GM19438 (cell line): Measurements from ENCODE around the gene CELF2.

Source experiments
- ATAC-seq: cut with Tn5 transposase; IDR thresholded peaks from one replicate; pipeline ENCODE4 v1.9.1; 2021; ENCODE audit warnings: low read depth; ENCODE audit not compliant: unreplicated experiment

CELF2 gene

GRCh38 chr10:11286261-11286852, 268.7 kb downstream of the CELF2 start:
- peak; percentile 85 for ATAC-seq

- no peak for ATAC-seq
These were observed 270.6 kb downstream of the CELF2 start for GRCh38 chr10:11288302-11288701.

GRCh38 chr10:11290156-11290890, 272.7 kb downstream of the CELF2 start:
- no peak for ATAC-seq

- ATAC-seq = no peak
These were observed 275.1 kb downstream of the CELF2 start for GRCh38 chr10:11292576-11293302.

- no peak for ATAC-seq
These were observed 275.7 kb downstream of the CELF2 start for GRCh38 chr10:11293332-11293731.

- ATAC-seq = no peak
These were observed 277.3 kb downstream of the CELF2 start for GRCh38 chr10:11294831-11295450.

DNA sequence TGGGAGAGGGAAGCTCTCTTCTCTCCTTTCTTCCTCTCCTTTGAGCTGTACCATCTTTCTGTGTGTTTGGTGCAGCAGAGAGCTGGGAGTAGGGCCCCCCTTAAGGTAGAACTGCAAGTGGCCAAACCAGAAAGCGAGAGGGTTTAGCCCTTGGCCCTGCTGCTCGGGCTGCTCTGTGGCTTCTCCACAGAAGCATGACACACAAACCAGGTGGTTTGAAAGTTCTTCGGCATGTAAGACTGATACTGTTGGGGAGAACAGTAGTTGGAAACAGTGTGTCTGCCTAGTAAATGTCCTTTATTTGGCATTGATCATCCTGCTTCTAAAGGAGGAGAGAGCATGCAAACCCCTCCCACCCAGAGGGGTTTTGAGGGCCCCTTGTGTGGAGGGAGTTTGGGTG, 277.8 kb downstream of the CELF2 start:
- no peak for ATAC-seq

DNA sequence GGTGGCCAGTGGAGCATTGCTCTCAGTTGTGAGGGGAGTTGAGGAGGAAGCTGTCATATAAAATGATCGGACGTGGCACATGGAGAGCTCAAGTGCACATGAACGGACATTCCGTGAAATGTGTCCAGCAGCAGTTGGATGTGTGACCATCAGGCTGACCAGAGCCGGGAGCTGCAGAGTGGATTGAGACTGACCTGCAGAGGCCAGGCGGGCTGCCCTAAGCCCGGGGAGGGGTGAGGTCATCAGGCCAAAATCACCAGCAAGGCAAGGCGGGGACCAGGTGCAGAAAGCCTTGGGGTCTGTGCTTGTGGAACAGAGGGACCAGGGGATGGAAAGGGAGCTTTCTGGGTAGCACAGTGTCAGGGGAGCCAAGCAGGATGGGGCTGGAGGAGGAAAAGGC, 279.5 kb downstream of the CELF2 start:
- ATAC-seq = no peak

- ATAC-seq = no peak
These were observed 280.4 kb downstream of the CELF2 start for GRCh38 chr10:11298116-11298515.

- ATAC-seq = no peak
These were observed 281.5 kb downstream of the CELF2 start for GRCh38 chr10:11299125-11299524.

DNA sequence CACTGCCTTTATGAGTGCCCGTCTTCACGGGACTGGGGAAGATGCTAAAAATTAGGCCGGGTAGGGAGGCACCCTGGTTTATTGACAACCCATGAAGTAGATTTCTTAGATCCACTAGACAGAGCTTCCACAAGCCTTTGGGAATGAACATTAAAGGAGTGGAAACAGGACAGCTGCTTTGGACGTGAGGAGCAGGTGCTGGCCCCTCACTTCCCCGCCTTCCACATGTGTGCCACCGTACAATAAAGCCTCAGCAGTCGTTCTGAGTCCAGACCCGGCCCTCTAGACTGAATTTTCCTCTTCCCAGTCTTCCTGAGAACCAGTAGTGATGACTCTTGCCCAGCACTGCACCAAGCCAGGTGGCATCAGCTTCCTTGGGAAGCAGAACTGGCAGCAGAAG, 282.4 kb downstream of the CELF2 start:
- no peak for ATAC-seq

GRCh38 chr10:11300563-11300962, 282.9 kb downstream of the CELF2 start:
- ATAC-seq = no peak

DNA sequence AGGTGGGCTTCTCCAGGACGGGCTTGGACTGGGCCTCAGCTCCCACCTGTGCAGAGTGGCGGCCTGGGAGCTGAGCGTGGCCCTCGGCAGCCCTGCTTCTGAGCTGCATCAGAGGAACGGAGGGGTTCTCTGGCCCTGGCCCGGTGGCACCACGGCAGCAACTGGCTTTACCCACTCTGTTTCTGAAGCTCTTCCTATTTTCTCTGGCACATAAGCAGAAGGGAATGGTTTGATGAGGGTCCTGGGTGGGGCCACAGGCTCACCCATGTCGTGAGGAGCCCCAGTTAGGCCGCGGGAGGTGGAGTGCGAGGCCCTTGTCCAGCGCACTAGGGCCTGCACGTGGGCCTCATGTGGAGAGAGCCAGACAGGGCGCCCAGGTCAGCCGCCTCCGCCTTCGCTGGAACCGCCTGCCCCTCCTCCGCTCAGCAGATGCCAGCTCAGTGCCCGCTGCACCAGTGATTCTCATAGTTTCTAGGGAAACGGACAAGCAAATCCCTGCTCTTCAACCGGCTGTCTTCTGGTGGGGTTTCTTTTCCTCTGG, 284.0 kb downstream of the CELF2 start:
- no peak for ATAC-seq

- ATAC-seq = no peak
These were observed 284.5 kb downstream of the CELF2 start for GRCh38 chr10:11302181-11302580.

DNA sequence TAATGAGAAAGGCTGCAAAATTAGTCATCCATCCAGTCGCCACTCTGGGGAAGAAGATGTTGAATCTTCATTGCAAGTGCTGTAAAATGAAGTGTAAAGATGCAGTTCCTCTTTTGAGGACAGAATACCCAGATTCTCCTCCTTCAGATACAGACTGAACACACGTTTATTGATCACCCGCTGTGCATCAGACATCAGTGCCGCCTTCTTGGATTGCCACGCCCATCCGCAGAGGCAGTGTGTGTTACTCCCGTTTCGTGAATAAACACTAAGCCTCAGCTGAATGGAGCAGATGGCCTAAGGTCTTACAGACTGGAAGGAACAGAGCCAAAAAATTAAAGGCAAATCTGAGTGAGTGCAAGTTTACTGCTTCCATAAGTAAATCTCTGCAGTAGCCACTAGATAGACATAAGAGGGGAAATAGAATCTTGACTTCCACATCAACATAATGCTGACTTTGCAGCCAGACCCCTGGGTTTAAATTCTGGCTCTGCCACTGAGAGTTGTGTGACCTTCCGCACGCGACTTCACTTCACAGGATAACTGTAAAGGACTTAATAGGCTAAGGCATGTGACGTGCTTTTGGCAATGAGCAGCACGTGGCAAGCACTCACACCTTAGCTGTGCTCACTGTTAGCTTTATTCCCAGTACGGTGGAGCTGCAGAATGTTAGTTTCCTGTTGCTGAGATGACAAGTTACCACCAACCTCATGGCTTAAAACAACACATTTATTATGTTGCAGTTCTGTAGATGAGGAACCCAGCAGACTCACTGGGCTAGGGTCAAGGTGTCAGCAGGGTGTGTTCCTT, 285.9 kb downstream of the CELF2 start:
- ATAC-seq = no peak

DNA sequence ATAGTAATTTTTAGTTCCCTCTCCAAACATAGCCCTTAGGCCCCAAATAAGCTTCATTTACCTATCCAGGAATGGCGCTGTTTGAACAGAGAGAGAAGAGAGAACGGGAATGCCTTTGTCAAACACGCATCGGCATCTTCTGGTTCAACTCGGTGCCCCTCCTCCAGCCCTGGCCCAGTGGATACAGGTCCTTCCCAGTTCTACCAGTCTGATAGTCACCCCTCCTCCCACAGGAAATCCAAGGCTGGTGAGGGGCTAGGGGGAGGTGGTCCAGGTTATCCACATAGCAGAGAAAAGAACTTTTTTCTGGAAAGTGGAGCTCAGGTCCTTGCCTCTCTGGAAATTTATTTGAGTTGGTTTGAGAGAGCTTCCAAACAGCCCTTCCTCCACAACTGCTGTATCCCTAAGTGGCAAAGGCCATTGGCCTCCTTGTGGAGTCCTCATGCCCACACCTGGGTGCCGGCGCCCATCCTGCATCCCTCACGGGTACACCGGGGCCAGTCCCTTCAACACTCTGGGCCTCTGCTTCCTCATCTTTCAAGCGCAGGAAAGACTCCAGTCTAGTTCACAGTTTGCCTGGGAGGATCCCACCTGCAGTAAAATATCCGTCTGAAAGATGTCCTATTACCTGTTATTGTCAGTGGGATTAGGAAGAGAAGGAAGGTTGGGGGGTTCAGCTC, 287.4 kb downstream of the CELF2 start:
- no peak for ATAC-seq

DNA sequence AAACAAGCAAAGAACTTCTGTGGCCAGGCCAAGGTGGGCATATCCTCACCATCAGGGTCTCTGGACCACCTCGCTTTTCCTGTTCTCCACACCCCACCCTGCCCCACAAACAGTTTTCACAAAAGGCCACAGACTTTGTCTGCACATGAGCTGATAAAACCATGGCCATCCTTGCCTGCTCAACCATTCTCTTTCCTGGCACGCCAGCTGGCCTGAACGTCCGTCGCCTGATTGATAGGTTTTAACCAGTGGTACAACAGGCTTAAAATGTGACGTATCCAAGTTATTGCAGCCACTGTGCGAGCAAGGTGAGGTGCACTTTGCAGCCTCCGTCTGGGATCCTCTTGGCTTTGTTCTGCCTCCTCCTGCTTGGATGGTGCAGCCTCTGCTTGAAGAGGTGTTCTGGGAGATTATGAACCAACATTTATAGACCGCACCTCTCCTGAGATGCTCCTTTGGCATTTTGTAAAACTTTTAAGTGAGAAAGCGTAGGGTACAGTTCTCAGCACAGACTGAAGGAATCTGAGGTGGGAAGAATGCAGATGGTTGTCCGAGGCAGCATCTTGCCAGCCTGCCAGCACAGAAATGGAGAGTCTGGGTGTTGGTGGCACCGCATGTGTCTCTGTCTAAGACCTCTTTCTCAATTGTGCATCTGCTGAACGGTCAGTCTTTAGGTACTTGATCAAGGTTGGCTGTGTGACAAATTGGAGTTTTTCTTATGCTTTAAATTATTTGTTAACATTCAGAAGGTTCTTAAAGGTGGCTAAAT, 288.3 kb downstream of the CELF2 start:
- no peak for ATAC-seq

GRCh38 chr10:11307004-11307403, 289.3 kb downstream of the CELF2 start:
- no peak for ATAC-seq

DNA sequence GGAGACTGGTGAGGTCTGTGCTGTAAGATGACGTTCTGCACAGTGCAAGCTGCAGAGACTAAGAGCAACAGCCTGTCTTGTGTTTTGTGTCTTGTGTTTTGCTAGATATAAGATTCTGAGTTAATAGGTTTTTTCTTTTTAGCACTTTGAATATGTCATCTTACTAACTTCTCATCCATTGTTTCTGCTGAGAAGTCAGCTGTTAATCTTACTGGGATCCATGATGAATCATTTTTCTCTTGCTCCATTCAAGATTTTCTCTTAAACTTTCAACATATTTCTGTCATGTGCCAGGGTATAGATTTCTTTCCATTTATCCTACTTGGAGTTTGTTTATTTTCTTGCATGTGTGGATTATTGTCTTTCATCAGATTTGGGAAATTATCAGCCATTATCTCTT, 290.3 kb downstream of the CELF2 start:
- no peak for ATAC-seq
